PC-3 (cell line): ENCODE results near the gene NELFB. TPM values are rescaled to one million over a fixed set of nuclear protein-coding genes. Genes with fewer than 3 reads are reported as not detected.

Experiments
- ATAC-seq: fragments of 200-7000 bp; cut with Tn5 transposase; 2 replicates; pipeline ENCODE4 v1.9.1; 2020; ENCODE audit warnings: mild to moderate bottlenecking, moderate library complexity
- BruUV-seq: library from RNA; stranded (reverse); fragments of 400-500 nt; replicated peaks from 2 replicates; lab custom pipeline; 2021; lab: Mats Ljungman, UMichigan
- CTCF ChIA-PET: fragments of 300-600 bp; sonication (Branson Sonifier 250); formaldehyde crosslinking; loops from one replicate; lab custom pipeline; 2022; ENCODE audit warnings: antibody characterized with exemption; lab: Charles Lee
- POLR2A ChIA-PET: fragments of 300-600 bp; sonication (Branson Sonifier 250); formaldehyde crosslinking; loops from one replicate; lab custom pipeline; 2022; ENCODE audit warnings: antibody characterized with exemption; ENCODE audit not compliant: unreplicated experiment; lab: Charles Lee
- DNase-seq: peaks from one replicate; pipeline ENCODE4 v3.0.0-alpha.2; 2015
- H2AFZ ChIP-seq: fragments of 300-600 bp; sonication (generic); 2 replicates; pipeline ENCODE4 v1.6.0; 2016; ENCODE audit warnings: antibody characterized with exemption, low read length
- H3F3A ChIP-seq: fragments of 300-600 bp; sonication (generic); one replicate; pipeline ENCODE4 v1.6.0; 2017; ENCODE audit warnings: antibody characterized with exemption, low read length, control low read depth, mild to moderate bottlenecking; ENCODE audit not compliant: unreplicated experiment
- H3K27ac ChIP-seq: fragments of 300-600 bp; sonication (generic); 2 replicates; pipeline ENCODE4 v1.5.1; 2016; ENCODE audit warnings: mild to moderate bottlenecking, low read length
- H3K27me3 ChIP-seq: fragments of 300-600 bp; sonication (generic); 2 replicates; pipeline ENCODE4 v1.6.1; 2016; ENCODE audit warnings: low read length, mixed read lengths
- H3K36me3 ChIP-seq: fragments of 300-600 bp; sonication (generic); 2 replicates; pipeline ENCODE4 v1.6.1; 2016; ENCODE audit warnings: low read depth, mixed run types, low read length, mixed read lengths
- H3K4me1 ChIP-seq: fragments of 300-600 bp; sonication (generic); 2 replicates; pipeline ENCODE4 v1.5.1; 2016; ENCODE audit warnings: low read length; ENCODE audit not compliant: insufficient read depth
- H3K4me2 ChIP-seq: fragments of 300-600 bp; sonication (generic); 2 replicates; pipeline ENCODE4 v1.6.0; 2016; ENCODE audit warnings: low read length
- H3K4me3 ChIP-seq: fragments of 300-600 bp; sonication (generic); 2 replicates; pipeline ENCODE4 v1.5.1; 2016; ENCODE audit warnings: mild to moderate bottlenecking, low read length, mixed read lengths
- H3K79me2 ChIP-seq: fragments of 300-600 bp; sonication (generic); 2 replicates; pipeline ENCODE4 v1.6.1; 2017; ENCODE audit warnings: low read length, mixed read lengths
- H3K9ac ChIP-seq: fragments of 300-600 bp; sonication (generic); 2 replicates; pipeline ENCODE4 v1.6.0; 2016; ENCODE audit warnings: mild to moderate bottlenecking, low read length
- H3K9me2 ChIP-seq: fragments of 300-600 bp; sonication (generic); replicated peaks from 2 replicates; pipeline ENCODE4 v1.6.1; 2016; ENCODE audit warnings: mixed run types, low read length, mixed read lengths
- H3K9me3 ChIP-seq: fragments of 300-600 bp; sonication (generic); 2 replicates; pipeline ENCODE4 v1.6.1; 2016; ENCODE audit warnings: low read length, mixed read lengths
- H4K20me1 ChIP-seq: fragments of 300-600 bp; sonication (generic); 2 replicates; pipeline ENCODE4 v1.6.1; 2016; ENCODE audit warnings: low read length, mixed read lengths
- CTCF ChIP-seq: fragments of 300-600 bp; sonication (generic); conservative IDR thresholded peaks from 2 replicates; pipeline ENCODE4 v1.5.1; 2017; ENCODE audit warnings: antibody characterized with exemption, low read depth, mild to moderate bottlenecking, low read length
- EZH2 ChIP-seq: fragments of 300-600 bp; sonication (generic); IDR thresholded peaks from one replicate; pipeline ENCODE4 v1.6.1; 2017; ENCODE audit warnings: antibody characterized with exemption, mild to moderate bottlenecking, low read length; ENCODE audit not compliant: unreplicated experiment
- EZH2phosphoT487 ChIP-seq: fragments of 300-600 bp; sonication (generic); IDR thresholded peaks from 2 replicates; pipeline ENCODE4 v1.6.1; 2018; ENCODE audit warnings: mild to moderate bottlenecking, antibody characterized with exemption, low read length, borderline replicate concordance
- intact Hi-C: fragments of 100-400 bp; cut with micrococcal nuclease; formaldehyde crosslinking; loops from 2 replicates; pipeline ENCODE4 v1.9.0; 2023
- total RNA-seq: library from RNA; depleted of rRNA; stranded (reverse); fragments of >200 nt; gene quantifications from 2 replicates; pipeline ENCODE4 v1.2.3, GENCODE V29; 2014

Gene NELFB
- total RNA-seq, 1 experiment from 2014 or later, result 50.7 TPM

- CTCF ChIA-PET, result no interaction called here
- Histone ChIP-seq H3K79me2 (no peaks in the 10 kb centered on the region), H3K4me1 (no peaks in the 10 kb centered on the region), H2AFZ (no peak overlapping the region), H3F3A (no peaks in the 10 kb centered on the region), H3K27ac (no peak overlapping the region), H3K9me2 (no peaks in the 10 kb centered on the region), H3K4me3 (no peak overlapping the region), H4K20me1 (no peaks in the 10 kb centered on the region), H3K4me2 (no peak overlapping the region), H3K36me3 (0 out of 2 replicates have a peak, but pooled peaks cover 6% of the 10 kb centered on the region), H3K9ac (no peak overlapping the region), H3K27me3 (no peaks in the 10 kb centered on the region), H3K9me3 (no peaks in the 10 kb centered on the region)
- no peak for DNase-seq
- intact Hi-C loops, result no loop called here
- TF ChIP-seq CTCF (no peak), EZH2phosphoT487 (no peak), EZH2 (no peak)
- no peak for ATAC-seq
- POLR2A ChIA-PET, result no interaction called here
- no TSS peak for BruUV-seq
These were observed 13.5 kb downstream of the NELFB start for GRCh38 chr9:137268538-137269201.

GRCh38 chr9:137269231-137269772, 14.2 kb downstream of the NELFB start:
- POLR2A ChIA-PET, result no interaction called here
- CTCF ChIA-PET, result no interaction called here
- Histone ChIP-seq H3K9me3 (no peaks in the 10 kb centered on the region), H3K36me3 (0 out of 2 replicates have a peak, but pooled peaks cover 6% of the 10 kb centered on the region), H3K4me2 (no peak overlapping the region), H3K27me3 (no peaks in the 10 kb centered on the region), H3K9me2 (no peaks in the 10 kb centered on the region), H3K4me3 (no peak overlapping the region), H2AFZ (no peak overlapping the region), H3K79me2 (no peaks in the 10 kb centered on the region), H3K9ac (no peak overlapping the region), H3K27ac (no peak overlapping the region), H4K20me1 (no peaks in the 10 kb centered on the region), H3F3A (no peaks in the 10 kb centered on the region), H3K4me1 (no peaks in the 10 kb centered on the region)
- intact Hi-C loops, result no loop called here
- BruUV-seq, result no TSS peak
- ATAC-seq (no peak), DNase-seq (no peak)
- no peak for TF ChIP-seq EZH2
- TF ChIP-seq EZH2phosphoT487, result no peak
- no peak for TF ChIP-seq CTCF
